GM19467 (cell line): Measurements from ENCODE around the gene PPM1J.
A peak's percentile ranks its signal among the peaks of the same experiment; 100 is the strongest.

Experiments
- ATAC-seq: cut with Tn5 transposase; IDR thresholded peaks from one replicate; pipeline ENCODE4 v1.9.1; 2021; ENCODE audit warnings: mild to moderate bottlenecking, moderate library complexity; ENCODE audit not compliant: unreplicated experiment

Gene PPM1J

GRCh38 chr1:112689842-112690237 is 25.3 kb downstream of the PPM1J start:
- ATAC-seq: no peak

DNA sequence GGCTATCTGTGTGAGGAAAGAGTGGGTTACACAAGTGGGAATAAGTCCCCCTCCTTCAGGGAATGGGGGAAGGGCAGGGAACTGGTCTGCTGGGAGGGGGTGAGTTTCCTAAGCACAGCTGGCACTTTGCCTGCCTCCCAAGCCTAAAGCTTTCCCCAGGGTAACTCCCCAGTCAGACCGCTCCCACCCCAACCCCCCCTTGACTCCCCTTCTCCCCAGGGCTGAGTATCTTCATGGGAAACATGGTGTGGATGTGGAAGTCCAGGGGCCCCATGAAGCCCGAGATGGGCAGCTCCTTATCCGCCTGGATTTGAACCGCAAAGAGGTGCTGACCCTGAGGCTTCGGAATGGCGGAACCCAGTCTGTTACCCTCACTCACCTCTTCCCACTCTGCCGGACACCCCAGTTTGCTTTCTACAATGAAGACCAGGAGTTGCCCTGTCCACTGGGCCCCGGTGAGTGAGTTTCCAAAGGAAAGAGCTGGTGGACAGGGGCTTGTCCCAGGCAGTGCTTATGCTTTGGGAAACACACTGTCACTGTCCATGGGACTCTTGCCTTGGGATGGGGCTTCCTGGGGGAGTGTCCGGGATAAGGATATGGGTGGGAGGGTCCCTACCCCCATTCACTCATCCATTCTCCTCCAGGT is 25.8 kb downstream of the PPM1J start:
- ATAC-seq: no peak

- no peak for ATAC-seq
Measured at GRCh38 chr1:112688781-112689193, 26.3 kb downstream of the PPM1J start.

DNA sequence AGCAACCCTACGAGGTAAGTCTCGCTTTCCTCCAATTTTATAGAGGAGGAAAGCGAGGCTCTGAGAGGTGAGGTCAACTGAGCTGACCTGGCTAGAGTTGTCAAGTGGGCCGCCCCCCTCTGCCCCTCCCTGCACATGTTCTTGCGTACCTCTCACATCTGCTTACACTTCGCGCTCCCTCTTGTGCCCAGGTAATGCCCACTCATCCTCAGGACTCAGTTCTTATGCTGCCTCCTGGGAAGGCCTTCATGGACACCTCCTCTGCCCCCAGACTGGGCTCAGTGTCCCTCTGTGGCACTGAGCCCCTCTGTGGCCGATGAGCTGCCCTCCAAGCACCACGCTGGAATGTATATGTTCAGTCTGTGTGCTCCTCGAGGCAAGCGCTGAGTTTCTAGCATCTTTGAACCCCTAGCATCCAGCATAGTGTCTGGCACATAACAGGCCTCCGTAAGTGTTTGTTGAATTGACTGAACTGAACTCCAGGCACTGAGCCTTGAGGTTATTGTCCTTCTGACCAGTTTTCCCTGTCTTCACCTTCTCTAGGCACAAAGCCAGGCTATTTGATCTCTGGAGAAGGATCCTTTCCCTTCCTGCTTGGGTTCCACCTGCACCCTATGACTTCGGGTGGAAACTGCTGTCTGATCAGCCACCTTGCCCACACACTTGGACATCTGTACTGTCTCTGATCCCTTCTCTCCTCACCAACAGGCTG is 27.2 kb downstream of the PPM1J start:
- no peak for ATAC-seq

DNA sequence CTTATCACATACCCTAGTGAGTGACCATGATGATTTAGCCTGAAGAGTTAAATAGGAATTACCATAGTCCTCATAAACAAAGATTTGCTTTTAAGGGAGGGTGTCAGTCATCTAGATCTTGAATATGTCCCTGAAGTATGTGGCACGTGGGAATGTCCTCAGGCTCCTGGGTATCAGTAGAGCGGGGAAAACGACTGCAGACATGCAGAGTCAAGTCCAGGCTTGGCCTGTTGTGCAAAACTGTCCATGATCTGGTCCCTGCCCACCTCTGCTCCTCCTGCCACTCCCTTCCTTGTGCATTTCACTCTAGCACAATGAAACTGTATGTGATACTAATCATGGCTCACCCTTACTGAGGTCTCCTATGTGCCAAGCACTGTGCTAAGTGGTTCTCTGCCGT is 27.8 kb downstream of the PPM1J start:
- ATAC-seq: no peak

- no peak for ATAC-seq
Measured at GRCh38 chr1:112686835-112687234, 28.3 kb downstream of the PPM1J start.

GRCh38 chr1:112686417-112686816 is 28.7 kb downstream of the PPM1J start:
- no peak for ATAC-seq

DNA sequence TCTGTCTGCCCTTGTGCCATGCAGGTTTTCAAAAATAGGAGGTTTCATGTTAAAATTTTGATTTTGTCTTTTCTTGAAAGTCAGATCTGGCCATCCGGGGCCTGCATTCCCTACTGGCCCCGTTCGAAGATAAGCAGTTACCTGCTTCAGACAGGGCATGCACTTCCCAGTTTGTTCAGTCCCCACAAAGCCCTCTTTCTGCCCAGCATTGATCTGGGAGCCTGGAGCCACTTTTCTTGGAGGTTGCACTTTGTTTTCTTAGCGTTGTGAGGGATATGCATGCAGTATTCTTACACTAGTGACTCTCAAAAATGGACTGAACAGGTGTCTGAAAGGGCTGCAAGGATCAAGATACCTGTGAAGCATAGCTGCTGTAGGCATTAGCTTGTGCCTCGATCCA is 29.2 kb downstream of the PPM1J start:
- ATAC-seq: no peak

DNA sequence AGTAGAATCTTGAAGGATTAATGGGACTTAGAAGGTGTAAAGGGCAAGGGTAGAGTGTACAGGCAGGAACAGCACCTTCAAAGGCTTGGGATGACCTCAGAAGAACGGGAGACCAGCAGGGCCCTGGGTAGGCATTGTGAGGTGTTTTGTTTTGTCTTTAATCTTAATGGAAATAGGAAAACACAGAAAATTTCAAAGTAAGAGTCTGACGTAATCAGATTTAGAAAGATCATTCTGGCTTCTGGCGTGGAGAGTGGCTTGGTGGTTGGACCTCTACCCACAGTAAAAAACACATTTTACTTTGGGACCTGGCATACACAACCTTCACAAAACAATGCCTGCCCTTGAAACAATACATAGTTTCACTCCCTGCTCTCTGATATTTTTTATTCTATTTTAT is 36.5 kb downstream of the PPM1J start:
- ATAC-seq: no peak

DNA sequence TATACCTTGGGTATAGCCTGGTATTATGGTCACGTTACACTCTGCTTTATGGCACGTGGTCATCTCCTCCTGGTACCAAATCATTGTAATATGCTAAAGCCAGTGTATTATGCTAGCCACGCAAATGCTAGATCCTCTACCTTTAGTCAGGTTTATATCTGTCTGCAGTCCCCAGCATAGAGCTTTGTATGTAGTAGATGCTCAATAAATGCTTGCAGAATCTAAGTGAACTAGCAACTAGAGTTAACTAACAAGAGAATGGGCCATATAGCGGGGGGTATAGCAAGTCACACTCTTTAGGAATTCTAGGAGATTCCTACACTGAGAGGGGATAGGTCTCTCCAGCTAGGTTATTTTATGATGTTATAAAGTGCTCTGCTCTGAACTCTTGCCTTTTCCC is 37.6 kb downstream of the PPM1J start:
- no peak for ATAC-seq

DNA sequence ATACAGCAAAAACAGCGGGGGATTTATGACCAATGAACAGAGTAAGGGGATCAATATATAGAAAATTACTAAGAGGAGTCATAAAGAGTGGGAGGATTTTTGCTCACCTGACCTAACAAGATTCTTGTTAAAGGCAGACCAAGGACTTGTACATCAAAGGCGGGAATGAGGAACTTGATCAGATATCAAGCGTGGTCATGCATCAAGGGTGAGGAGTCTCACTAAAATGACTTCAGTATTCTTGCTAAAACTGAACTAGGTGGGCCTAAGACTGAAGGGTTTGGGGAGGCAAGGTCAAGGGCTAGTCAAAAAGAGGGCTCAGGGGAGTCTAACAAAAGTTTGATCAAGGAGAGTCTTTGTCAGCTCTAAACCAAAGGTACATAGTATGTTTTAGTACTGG is 38.6 kb downstream of the PPM1J start:
- no peak for ATAC-seq

DNA sequence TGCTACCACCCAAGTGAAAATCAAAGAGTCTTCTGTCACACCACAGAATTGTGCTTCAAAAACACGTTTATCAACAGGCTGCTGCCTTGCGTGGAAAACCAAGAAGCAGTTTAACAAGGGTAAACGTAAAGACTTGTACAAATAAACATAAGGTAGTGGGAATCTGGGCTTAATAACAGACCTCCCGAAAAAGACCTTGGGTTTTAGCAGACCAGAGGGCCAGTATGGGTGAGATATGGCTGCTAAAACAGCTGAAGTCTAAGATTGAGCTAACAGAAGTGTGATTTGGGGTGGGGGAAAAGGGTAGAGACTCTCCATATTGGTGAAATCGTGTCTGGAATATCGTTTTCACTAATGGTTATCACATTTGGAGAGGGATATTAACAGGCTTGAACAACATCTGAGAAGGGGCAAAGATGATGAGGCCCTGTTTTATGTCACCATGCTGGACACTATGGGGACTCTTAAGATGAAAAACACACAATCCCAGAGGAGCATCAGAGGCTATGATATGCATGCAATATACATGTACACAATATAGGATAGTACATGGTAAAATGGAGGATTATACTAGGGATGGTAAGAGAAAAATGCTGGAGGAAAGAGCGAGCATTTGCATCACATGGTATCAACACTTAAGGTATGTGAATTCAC is 39.3 kb downstream of the PPM1J start:
- ATAC-seq: no peak

- ATAC-seq: peak; percentile 31
Measured at GRCh38 chr1:112674986-112675727, 40.0 kb downstream of the PPM1J start.

GRCh38 chr1:112674440-112674985 is 40.6 kb downstream of the PPM1J start, which contains the start of gene MOV10:
TSS of gene MOV10 (plus strand) at chr1:112674659. CDS start at chr1:112674913, 254 bp downstream.
- ATAC-seq: peak; percentile 59

DNA sequence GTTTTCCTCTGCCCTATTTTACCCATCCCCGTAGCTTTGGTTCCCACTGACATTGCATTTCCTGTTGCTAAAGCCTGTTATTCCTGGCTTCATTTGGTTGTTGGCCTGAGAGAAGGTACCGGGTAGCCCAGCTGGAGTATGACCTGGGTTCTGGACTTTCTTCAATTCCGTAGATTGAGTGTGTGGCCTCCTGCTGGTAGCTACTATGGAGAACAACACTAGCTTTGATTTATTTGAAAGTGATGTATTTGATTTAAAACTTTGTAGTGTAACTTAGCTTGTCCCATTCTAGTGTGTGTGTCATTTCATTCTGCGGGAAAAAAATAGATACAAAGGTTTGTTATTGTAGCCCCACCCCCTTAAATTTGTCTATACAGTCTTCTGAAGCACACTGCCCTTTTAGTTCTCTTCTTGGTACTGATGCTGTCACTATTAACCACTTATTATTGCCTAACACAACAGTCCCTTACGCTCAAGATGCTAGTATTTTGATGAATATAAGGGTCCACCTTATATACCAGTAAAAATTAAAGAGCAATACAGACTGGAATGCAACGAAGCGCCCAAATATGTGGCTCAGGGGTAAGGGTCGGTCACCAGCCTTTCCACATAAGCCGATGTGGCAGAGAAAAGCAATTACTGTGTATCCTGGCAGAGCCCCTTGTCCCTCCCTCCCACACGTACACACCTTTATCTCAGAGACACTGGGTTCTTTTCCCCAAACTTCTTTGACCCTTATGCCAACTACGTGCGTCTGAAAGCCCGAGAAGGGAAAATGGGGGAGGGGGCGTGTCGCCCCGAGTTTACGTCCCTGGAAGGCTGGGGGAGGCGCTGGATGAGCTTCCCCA is 41.3 kb downstream of the PPM1J start:
- ATAC-seq: no peak

- ATAC-seq: no peak
Measured at GRCh38 chr1:112672842-112673241, 42.3 kb downstream of the PPM1J start.

- ATAC-seq: no peak
Measured at GRCh38 chr1:112672009-112672408, 43.1 kb downstream of the PPM1J start.

DNA sequence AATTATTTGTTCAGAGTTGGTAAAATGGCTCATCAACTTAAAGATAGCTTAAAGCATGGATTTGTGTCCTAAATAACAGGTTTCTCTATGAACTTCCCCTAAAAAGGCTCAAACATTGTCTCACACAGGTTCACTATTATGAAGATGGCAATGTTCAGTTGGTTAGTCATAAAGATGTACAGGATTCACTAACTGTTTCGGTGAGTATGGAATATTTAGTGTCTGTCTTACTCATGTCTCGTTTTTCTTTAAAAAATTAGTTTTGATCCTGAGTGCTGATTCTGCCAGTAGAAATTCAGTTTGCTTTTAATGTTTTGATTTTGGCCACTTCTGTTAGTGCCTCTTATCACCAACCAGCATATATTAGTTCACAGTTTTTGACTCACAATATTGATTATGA is 48.2 kb downstream of the PPM1J start:
- ATAC-seq: no peak

- ATAC-seq: no peak
Measured at GRCh38 chr1:112665857-112666256, 49.3 kb downstream of the PPM1J start.
